Skeletal muscle satellite cell (primary cell): ENCODE results near the gene CHST2.

ENCODE experiments used
- H3K27me3 ChIP-seq: 2 replicates; pipeline ENCODE4 v1.7.0; 2013; ENCODE audit warnings: low read length; ENCODE audit not compliant: control insufficient read depth, insufficient read depth
- H3K36me3 ChIP-seq: 2 replicates; pipeline ENCODE4 v1.7.0; 2013; ENCODE audit warnings: mild to moderate bottlenecking, control low read depth, low read length; ENCODE audit not compliant: insufficient read depth
- H3K4me1 ChIP-seq: 2 replicates; pipeline ENCODE4 v1.7.0; 2013; ENCODE audit warnings: low read length; ENCODE audit not compliant: control insufficient read depth, insufficient read depth
- H3K4me2 ChIP-seq: 2 replicates; pipeline ENCODE4 v1.7.0; 2013; ENCODE audit warnings: mild to moderate bottlenecking, low read length
- H3K4me3 ChIP-seq: 2 replicates; pipeline ENCODE4 v1.7.0; 2013; ENCODE audit warnings: low read length
- H3K9ac ChIP-seq: 2 replicates; pipeline ENCODE4 v1.7.0; 2013; ENCODE audit warnings: mild to moderate bottlenecking, low read depth, low read length, moderate library complexity
- H3K9me3 ChIP-seq: replicated peaks from 2 replicates; pipeline ENCODE4 v1.7.0; 2013; ENCODE audit warnings: mild to moderate bottlenecking, control low read depth, low read length

CHST2 gene

GRCh38 chr3:143172062-143172794 lies 52.7 kb downstream of the CHST2 start:
- no peak overlapping the region for H3K4me2 ChIP-seq
- peaks cover 28% of the 10 kb centered on the region for H3K4me1 ChIP-seq
- H3K36me3 ChIP-seq, result no peaks in the 10 kb centered on the region
- H3K9ac ChIP-seq, result no peak overlapping the region
- no peaks in the 10 kb centered on the region for H3K9me3 ChIP-seq
- H3K4me3 ChIP-seq, result no peak overlapping the region
- no peaks in the 10 kb centered on the region for H3K27me3 ChIP-seq

- Histone ChIP-seq H3K27me3 (no peaks in the 10 kb centered on the region), H3K4me2 (no peak overlapping the region), H3K4me3 (no peak overlapping the region), H3K9ac (no peak overlapping the region), H3K9me3 (no peaks in the 10 kb centered on the region), H3K4me1 (peaks cover 25% of the 10 kb centered on the region), H3K36me3 (no peaks in the 10 kb centered on the region)
These were observed 53.2 kb downstream of the CHST2 start for GRCh38 chr3:143172795-143173145.

- Histone ChIP-seq H3K9ac (no peak overlapping the region), H3K4me3 (no peak overlapping the region), H3K4me2 (no peak overlapping the region), H3K9me3 (no peaks in the 10 kb centered on the region), H3K27me3 (no peaks in the 10 kb centered on the region), H3K36me3 (no peaks in the 10 kb centered on the region), H3K4me1 (peaks cover 20% of the 10 kb centered on the region)
These were observed 53.7 kb downstream of the CHST2 start for GRCh38 chr3:143173242-143173641.
